Colon (tissue), 2 donors: ENCODE results near the gene LETM1.

ENCODE experiments used
- FAIRE-seq: peaks from 2 replicates; lab custom pipeline; 2012; peaks lifted over from hg19 to GRCh38; lab: Jason Lieb, UNC
- donor health status: control.
- donor health status: control.

The LETM1 gene

DNA sequence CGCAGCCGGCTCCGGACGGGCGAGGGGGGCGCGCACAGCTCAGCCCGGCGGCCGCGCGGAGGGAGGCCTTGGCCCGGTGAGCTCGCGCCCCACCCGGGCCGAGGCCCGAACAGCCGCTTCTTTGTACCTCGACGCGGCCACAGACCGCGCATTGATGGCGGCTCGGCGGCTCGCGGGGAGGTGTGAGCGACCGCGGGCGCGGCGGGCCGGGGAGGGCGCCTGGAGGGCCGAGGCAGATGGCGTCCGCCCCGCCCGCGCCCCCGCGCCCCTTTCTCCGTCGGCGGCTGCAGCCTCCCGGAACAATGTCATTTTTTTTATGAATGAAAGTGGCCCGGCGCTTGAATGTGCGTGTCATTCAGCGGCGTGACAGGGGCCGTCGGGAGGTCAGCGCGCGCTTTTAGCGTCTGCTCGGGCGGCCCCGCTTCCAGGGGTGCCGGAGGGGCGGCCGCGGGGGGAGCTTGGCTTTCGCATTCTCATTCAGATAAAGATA is 61.1 kb downstream of the LETM1 start:
- no peak for FAIRE-seq

DNA sequence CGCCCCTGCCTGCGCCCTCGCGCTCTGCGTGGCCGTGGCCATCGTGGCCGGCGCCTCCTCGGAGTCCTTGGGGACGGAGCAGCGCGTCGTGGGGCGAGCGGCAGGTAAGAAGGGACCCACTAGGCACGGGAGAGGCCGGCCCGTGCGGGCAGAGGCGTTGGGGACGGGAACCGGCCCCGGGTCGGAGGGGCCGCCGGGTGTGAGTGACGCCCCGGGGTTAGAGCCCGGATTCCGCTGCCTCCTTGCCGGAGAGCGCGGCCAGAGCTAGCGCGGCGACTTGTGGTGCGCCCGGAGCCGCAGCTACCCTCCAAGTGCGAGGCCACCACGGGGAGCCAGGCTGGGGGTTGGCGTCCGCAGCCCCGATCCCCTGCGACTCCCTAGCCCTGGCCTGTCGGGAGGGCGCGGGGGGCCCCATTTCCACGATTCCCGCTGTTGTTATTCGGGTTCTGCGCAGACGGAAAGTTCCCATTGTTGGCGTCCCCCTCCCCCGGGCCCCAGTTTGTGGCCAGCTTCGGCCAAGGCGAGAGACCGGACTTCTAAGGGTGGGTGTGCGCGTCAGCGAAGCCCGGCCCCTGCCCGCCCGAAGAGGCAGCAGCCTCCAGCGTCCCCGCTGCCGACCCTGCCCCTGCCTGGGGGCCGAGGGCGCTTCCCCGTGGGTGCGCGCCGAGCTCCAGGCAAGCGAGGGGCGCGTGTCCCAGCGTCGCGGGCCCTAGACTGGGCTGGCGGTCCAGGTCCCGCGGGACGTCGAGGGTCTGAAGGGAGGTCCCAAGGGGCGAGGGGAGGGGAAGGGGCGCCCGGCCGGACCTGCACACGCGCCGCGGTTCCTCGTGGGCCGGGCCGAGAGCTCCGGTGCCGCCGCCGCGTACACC is 61.8 kb downstream of the LETM1 start:
- FAIRE-seq = no peak

DNA sequence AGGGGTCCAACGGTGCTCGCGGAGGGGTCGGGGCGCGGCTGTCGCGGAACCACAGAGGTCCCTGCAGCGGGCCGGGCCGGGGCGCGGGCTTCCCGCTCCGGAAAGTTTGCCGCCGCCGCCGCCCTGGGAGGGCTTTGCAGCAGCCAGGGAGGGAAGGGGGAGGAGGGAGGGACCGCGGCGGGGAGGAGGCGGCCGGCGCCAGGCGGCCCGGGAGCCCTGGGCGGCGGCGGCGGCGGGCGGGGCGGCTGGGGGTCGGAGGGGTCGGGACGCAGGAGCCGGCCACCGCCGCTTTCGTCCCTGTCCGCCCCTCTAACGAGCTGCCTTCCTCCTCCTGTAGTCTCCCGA is 62.5 kb downstream of the LETM1 start:
- FAIRE-seq = no peak

DNA sequence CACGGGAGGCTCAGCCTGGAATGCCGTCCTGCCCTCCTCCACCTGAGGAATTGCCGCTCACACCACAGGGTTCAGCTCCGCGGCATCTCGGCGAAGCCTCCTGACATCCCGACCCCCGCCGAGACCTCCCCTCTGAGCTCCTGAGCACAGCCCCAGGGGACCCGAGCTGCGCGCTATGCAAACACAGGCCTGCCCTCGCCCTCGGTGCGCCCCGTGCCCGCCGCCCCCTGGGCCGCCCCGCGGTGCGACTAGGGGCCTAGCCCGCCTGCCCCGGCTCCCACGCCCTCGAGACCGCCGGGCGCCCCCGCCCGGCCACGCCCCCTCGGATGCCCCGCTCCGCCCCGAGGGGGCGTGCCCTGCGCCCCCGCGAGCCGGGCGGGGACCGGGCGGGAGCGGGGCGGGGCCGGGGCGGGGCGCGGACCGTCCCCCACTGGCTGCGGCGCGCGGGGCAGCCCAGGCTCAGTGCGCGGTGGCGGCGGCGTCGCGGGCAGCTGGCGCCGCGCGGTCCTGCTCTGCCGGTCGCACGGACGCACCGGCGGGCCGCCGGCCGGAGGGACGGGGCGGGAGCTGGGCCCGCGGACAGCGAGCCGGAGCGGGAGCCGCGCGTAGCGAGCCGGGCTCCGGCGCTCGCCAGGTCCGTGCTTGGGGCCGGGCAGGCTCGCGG is 63.0 kb downstream of the LETM1 start, which contains the start of gene FGFR3:
TSS of gene FGFR3 (plus strand) at position 462 of the 664 bp plus-strand sequence. CDS start 642 bp downstream, outside the sequence.
- no peak for FAIRE-seq

DNA sequence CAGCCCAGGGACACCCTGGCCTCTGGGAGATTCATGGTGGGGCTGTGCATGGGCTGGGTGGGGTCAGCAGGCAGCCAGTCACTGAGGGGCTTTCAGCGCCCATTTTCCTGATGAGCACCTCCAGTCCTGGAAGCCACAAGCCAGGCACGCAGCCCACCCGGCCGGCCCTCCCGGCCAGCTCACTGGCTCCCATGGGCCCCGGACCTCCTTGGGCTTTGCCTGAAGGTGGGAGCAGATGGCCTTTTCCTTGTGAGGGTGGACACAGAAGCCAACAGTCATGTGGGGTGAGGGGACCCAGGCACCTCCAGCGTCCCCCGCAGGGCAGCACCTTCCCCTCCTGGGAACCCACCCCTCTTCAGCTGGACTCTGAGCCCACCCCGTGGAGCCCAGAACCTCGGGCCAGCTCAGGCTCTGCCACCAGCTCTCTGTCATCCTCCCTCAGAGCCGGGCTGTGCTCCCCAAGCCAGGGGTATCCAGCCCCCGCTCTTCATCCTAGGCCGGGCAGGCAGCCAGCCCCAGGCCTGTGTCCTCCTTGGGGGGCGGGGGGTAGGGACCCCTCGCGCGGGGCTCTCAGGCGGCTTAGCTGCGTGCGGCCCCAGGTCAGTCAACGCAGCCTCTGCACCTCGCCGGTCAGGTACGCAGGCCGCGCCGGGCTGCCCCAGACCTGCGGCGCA is 63.7 kb downstream of the LETM1 start:
- FAIRE-seq = no peak

DNA sequence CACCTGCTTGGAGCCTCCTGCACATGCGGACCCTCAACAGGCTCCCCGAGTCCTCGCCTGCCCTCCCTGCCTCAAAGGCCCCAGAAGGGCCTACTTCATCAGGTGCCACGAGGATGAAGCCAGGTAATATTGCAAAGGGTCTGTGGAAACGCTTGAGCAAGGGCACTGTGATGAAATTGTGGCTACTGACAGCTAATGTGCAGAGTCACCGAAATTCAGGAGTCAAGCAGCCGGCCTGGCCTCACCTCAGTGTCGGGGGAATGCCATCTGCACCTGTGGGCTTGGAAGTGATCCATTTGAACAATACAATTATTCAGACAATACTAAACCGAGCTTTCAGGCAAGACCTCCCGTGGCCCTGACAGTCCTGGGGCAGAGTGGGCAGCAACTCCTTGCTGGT is 66.0 kb downstream of the LETM1 start:
- FAIRE-seq = no peak

DNA sequence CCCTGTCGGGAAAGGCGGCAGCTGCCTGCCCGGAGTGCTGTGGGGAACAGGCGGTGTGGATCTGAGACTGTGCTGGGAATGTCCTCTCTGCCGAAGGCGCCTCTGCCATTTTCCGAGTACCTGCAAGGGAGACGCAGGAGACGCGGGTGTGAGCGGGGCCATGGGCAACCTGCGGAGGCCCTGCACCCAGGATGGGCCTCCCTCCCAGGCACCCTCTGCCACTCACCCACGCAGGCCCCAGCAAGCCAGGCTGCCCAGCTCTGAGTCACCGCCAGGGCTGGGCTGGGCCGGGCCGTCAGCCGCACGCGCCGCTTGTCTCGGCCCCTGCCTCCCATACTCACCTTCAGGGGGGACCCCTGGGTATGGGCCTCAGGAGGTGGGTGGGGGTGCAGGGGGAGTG is 66.4 kb downstream of the LETM1 start:
- FAIRE-seq = no peak

DNA sequence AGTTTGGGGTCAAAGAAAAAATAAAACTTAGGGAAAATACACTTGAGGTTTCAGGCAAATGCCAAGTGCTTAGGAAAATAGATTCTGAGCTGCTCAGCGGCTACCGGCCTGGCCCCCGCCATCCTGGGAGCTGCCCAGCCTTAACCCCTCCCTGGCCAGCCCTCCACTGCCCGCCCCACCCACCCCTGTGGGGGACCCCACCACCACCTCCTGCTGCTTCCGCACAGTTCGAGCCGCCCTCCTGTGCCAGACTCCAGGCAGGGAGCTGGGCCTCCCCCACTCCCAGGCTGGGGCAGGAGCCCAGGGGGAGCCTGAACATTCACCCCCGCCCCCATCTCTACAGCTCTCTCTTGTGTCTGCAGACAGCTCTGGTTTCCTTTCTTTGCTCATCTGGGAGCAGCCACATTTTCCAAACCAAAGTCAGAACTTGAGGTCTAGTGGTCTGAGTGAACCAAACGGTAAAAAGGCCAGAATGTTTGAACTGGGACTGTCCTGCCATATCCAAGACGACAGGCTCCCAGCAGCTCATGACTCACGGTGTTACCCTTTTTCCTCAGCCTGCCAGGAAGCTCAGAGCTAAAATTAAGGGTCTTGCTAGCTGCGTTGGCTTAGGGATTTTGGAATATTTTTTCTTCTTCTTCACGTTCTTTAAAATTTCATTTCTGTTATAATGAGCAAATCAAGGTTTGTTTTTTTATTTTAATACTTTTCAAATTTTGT is 67.5 kb downstream of the LETM1 start:
- no peak for FAIRE-seq

DNA sequence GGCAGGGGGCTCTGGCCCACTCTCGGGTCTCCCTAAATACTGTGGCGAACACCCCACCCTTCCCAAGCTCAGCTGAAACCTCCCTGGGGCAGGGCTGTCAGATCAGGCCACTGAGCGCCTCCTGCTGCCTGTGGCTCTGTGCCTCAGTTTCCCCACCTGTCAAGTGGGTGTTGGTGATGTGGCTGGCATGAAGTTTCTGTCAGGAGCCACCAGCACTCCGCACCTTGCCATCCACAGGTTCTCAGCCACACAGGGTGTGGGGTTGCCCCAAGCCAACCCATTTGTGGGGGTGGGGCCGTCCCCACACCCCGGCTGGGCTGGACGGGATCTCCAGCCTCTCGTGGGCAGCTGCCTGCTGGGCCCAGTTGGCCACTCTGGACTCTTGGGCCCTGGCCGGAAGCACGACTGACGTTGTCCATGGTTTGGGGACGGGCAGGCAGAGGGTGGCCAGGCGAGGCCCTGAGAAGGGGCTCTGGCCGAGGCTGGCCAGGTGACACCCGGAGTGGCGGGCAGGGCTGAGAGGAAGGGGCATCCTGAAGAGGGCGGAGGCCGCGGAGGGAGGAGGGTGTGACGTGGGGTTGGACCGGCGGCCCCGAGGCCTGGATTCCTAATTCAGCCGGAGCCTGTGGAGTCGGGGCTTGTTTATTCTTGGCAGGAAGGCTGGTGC is 68.4 kb downstream of the LETM1 start:
- no peak for FAIRE-seq

DNA sequence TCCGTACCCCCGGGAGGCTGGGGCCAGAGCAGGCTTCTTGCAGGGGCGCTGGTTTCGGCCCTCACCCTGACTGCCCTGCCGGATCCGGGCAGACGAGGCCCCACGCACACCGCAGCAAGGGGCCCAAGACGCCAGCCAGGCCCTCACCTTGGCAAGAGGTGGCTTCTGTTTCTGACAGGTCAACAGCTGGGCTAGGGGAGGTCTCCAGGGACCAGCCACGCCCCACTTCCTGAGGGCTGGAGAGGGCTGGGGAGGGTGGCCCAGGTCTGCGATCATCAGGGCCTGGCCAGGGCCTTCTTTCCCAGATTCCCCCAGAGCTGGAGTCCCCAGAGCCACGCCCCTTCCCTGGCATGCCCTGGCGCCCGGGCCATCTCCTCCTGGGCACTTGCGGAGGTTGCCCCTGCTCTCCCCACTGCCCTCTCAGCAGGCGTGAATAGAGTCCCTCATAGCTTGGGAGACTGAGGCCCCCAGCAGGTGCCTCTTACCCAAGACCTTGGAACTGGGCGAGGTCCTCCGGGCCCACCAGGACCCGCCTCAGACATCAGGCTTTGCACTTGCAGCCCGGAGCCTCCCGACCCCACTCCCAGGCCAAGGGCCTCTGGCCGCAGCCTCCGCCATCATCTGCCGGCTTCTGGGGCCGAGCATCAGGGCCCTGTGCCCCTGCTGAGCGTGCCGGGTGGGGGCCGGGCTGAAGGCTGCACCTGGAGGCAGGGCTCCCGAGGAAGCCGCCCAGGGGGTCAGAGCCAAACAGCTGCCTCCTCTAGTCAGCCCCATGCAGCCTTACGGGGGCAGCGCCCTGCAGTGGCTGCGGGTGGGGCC is 69.2 kb downstream of the LETM1 start:
- FAIRE-seq = no peak

DNA sequence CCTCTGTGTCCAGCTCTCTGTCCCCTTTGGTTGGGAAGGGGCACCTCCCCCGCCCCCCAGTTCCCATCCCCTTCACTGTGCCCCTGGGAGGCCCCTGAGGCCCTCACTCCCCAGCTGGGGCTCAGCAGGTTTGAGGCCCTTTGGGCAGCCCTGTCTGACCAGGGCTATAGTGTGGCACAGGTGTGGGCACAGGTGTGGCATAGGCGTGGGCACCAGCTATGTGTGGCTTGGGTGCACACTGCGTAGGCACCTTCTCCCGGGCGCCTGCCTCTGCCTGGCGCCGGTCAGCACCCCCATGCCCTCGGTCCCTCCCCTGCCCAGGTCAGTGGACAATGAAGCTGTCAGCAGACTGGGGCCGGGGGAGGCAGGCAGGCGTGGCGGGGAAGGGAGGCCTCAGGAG is 70.4 kb downstream of the LETM1 start:
- FAIRE-seq = no peak

DNA sequence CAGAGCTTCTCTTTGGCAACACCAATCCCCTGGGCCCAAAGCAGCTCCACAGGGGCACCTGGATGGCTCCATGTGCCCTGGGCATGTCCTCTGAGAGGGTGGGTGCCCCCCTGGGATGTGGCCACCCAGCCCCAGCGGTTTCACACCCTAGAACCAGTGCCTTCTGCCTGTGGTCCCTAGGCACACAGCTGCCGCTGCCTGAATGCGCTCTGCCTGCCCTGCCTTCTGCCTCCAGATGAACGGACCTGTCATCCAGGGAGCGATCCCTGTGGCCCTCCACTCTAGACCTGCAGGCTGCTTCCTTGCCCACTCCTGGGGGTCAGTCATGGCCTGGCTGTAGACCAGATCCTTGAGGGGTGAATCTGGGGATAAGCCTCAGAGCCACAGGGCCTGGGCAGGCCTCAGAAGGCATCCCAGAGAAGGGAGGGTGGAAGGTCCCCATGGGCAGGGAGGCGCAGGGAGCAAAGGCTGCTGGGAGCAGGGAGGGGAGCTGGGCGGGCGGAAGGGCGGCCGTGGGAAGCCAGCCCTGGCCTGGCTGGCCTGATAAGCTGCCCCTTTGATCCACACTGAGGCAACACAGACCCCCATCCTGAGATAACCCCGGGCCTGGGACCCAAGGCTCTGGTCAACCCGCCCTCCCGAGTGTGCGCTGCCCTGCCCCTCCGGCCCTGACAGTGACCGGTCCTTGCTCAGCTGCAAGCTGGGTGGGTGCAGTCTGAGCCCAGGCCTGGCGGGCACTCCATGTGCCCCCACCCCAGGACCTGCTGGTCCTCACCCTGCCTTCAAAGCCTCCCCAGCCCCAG is 71.0 kb downstream of the LETM1 start:
- no peak for FAIRE-seq

DNA sequence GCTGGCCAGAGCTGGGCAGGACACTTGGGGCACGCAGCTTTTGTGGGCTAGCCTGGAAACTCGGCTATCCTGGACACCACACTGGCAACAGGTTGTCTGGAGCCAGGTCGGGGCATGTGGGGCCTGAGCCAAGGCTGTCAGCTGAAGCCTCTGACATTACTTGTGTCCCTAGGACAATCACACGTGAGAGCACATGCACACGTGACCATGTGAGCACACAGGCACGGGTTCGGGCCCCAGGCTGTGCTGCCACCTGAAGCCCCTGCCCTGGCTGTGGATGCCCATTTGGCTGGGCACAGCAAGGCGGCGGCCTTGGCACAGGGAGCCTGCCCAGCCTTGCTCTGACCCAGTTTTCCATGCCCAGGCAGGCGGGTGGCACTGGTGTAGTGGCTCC is 71.6 kb downstream of the LETM1 start:
- no peak for FAIRE-seq

DNA sequence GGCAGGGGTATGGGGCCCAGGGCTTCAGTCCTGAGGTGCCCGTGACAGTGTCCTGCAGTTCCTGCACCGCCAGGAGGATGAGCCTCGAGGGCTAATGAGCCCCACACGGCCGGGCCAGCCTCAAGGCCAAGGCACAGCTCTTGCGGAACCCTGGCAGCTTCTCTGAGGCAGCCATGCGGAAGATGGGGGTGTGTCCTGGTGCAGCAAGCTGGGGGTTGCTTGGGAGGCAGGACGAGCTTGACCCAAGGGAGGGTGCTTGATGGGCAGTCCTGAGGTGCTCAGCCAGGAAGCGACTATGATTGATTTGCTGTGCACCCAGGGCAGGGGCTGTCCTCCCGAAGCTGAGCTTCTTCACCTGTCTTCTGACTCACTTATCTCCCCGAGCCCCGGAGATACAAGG is 72.0 kb downstream of the LETM1 start:
- no peak for FAIRE-seq

DNA sequence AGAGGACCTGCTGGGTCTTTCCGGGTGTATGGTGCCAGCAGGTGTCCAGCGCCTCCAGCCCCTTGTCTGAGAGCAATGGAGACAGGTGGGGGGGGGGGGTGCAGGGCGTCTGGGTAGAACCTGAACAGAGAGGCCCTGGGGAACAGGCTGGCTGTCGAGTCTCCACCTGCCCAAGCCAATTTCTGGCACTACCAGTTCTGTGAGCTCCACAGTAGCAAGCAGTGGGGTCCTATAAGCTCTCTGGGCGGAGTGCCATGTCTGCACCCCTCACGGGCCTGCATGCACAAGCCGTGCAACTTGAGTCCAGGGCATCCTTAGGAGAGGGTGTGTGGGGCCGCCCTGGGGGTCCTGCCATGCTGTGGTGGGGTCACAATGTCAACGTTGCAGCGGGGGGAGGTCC is 72.9 kb downstream of the LETM1 start:
- FAIRE-seq = no peak

DNA sequence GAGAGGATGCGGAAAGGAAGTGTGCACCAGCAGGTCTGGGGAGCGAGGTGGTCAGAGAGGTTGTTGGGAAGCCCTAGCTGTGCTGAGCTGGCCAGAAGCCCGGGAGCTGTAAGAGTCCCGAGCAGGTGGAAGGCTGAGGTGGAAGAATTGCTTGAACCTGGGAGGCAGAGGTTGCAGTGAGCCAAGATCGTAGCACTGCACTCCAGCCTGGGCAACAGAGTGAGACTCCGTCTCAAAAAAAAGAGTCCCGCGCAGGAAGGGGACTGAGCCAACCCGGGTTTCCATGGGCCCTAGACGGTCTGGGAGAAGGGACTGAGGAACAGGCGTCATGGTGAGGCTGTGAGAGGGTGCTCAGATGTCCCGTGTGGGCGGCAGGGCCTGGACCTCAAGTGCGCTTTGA is 75.5 kb downstream of the LETM1 start:
- no peak for FAIRE-seq

DNA sequence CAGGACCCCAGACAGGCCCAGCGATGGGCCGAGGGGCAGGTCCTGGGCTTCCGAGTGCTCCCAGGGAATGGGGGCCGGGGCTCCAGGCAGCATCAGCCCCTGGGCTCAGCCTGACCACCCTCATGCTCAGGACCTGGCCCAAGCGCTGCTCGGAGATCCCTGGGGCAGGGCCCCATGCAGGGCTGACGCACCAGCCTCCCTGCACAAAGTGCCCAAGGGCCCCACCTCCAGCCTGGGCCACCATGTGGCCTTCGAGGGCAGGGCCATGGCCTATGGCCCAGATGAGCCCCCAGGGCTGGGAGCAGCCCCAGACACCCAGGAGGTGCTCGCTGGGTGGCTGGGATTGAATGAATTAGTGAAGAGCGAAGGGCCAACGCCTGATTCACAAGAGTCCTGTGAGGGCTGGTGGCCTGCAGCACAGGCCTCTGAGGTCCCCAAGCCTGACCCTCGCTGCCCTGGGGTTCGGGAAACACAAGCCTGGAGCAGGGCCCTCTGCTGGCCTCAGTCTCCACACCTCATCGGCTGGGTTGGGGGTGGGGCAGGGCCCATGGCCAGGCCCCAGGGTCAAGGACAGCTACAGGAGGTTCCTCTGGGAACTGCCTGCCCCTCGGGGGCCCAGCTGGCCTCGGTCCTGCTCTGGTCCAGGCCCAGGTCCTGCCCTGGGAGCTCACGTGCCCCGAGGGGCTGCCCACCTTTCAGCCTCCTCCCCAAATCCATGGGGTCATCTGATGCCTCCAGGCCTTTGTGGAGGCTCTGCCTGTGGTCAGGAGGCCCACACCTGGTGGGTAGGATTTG is 76.2 kb downstream of the LETM1 start:
- FAIRE-seq = no peak

DNA sequence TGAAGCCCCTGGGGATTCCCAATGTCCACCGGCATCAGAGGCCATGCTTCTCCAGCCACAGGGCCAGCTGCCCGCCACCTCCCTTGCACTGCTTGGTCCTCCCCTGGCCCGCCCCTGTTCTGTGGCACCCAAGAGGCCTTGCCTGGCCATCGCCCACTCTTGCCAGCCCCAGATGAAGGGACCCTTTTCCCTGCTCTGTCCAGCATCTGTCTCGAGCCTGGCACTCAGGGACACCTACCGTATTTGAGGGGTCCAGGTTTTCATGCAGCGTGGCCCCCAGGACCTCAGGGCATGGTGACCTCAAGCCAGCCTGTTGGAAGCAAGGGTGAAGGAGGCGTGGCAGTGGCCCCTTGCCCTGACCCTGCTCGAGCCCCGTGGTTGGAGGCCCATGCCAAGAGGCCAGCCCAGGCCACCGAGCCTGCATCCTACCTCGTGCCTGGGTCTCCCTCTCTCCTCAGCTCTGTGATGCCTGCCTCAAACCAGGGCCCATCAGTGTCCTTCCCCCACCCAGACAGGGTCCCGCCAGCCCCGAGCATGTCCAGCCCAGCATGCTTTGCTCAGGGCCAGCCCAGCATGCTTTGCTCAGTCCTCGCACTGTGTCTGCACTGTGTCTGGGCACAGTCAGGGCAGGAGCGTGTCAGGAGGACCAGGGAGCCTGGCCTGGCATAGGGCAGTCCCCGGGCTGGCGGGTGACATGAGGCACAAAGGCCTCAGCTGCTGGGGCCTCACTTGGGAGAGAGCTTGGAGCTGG is 77.1 kb downstream of the LETM1 start:
- no peak for FAIRE-seq
